Activated CD4-positive, alpha-beta T cell treated with anti-CD3 and anti-CD28 coated beads, Interleukin-2, Interleukin-4, amounts not matched to agents 100 ng/mL and 50 ng/mL, durations not matched to agents 16 hours and 8 hours (primary cell): Measurements from ENCODE around the gene GRAMD4.

ENCODE experiments used
- DNase-seq: peaks from one replicate; pipeline ENCODE4 v3.0.0-alpha.2; 2020; ENCODE audit warnings: low spot score

The GRAMD4 gene

GRCh38 chr22:46694416-46695170, 74.4 kb downstream of the GRAMD4 start:
- DNase-seq: no peak

- DNase-seq: no peak
Measured at GRCh38 chr22:46695346-46696228, 75.4 kb downstream of the GRAMD4 start.

- no peak for DNase-seq
Measured at GRCh38 chr22:46696229-46696518, 76.0 kb downstream of the GRAMD4 start.

GRCh38 chr22:46696614-46697013, 76.4 kb downstream of the GRAMD4 start:
- DNase-seq: no peak

GRCh38 chr22:46697811-46698515, 77.8 kb downstream of the GRAMD4 start:
- no peak for DNase-seq

GRCh38 chr22:46699091-46699490, 78.9 kb downstream of the GRAMD4 start:
- no peak for DNase-seq

- no peak for DNase-seq
Measured at GRCh38 chr22:46701262-46701661, 81.1 kb downstream of the GRAMD4 start.

GRCh38 chr22:46703171-46703995, 83.2 kb downstream of the GRAMD4 start:
- no peak for DNase-seq

GRCh38 chr22:46703996-46704370, 83.8 kb downstream of the GRAMD4 start:
- DNase-seq: no peak

- no peak for DNase-seq
Measured at GRCh38 chr22:46706060-46706459, 85.9 kb downstream of the GRAMD4 start.

GRCh38 chr22:46707305-46707704, 87.1 kb downstream of the GRAMD4 start:
- no peak for DNase-seq

- DNase-seq: no peak
Measured at GRCh38 chr22:46707827-46708570, 87.8 kb downstream of the GRAMD4 start.

GRCh38 chr22:46708766-46709330, 88.7 kb downstream of the GRAMD4 start:
- DNase-seq: no peak

- no peak for DNase-seq
Measured at GRCh38 chr22:46710806-46711205, 90.6 kb downstream of the GRAMD4 start.

GRCh38 chr22:46712288-46712687, 92.1 kb downstream of the GRAMD4 start:
- no peak for DNase-seq

- DNase-seq: no peak
Measured at GRCh38 chr22:46714550-46714949, 94.4 kb downstream of the GRAMD4 start.

- DNase-seq: no peak
Measured at GRCh38 chr22:46719921-46720320, 99.7 kb downstream of the GRAMD4 start.

- no peak for DNase-seq
Measured at GRCh38 chr22:46721501-46722085, 101.4 kb downstream of the GRAMD4 start.

GRCh38 chr22:46723882-46724281, 103.7 kb downstream of the GRAMD4 start:
- DNase-seq: no peak

- DNase-seq: no peak
Measured at GRCh38 chr22:46725096-46725495, 104.9 kb downstream of the GRAMD4 start.
